ENCODE measurements around the gene KLHL12.

DNA sequence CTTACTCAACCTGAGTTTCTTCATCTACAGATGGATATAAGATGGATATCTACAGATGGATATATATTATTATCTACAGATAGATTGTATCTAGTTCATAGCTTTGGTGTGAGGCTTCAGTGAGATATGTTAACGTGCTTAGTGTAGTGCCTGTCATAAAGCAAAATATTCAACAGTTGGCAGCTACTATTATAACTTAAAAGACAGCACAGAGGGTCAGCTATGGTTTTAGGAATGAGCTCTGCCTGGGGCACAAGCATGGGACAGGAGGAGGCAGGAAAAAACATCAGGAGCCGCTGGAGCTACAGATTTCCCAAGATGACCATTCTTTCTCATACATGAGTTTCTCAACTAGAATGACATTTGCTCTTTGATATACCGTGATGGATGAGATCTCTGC lies 41.3 kb upstream of the KLHL12 start:
- TF ChIP-seq, protein P1, sequence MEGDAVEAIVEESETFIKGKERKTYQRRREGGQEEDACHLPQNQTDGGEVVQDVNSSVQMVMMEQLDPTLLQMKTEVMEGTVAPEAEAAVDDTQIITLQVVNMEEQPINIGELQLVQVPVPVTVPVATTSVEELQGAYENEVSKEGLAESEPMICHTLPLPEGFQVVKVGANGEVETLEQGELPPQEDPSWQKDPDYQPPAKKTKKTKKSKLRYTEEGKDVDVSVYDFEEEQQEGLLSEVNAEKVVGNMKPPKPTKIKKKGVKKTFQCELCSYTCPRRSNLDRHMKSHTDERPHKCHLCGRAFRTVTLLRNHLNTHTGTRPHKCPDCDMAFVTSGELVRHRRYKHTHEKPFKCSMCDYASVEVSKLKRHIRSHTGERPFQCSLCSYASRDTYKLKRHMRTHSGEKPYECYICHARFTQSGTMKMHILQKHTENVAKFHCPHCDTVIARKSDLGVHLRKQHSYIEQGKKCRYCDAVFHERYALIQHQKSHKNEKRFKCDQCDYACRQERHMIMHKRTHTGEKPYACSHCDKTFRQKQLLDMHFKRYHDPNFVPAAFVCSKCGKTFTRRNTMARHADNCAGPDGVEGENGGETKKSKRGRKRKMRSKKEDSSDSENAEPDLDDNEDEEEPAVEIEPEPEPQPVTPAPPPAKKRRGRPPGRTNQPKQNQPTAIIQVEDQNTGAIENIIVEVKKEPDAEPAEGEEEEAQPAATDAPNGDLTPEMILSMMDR (IDR thresholded peaks at IDR 0.05; ENCODE audit: insufficient read depth, low read depth, low read length), result no peak
- no peak for TF ChIP-seq EZH2 (IDR thresholded peaks at IDR 0.05; ENCODE audit: insufficient read depth, low read length)

Data from astrocyte (in vitro differentiated cells and primary cell).